Muscle of back (tissue), 11 donors: ENCODE measurements around the gene SHMT2. TPM values are rescaled to one million over a fixed set of nuclear protein-coding genes. Genes with fewer than 3 reads are reported as not detected.
"Not testable (repeated sequence)": the region's sequence is repeated elsewhere in the genome, so short reads cannot be mapped to it uniquely, and the experiment has no call there.

Experiments
- DNase-seq, 3 donors: peaks; one replicate each; pipeline versions ENCODE4 v3.0.0 to v3.0.0-alpha.2; 2013
- polyA plus RNA-seq, 10 donors: library from polyadenylated mRNA; unstranded; fragments of 120-200 nt; gene quantifications; one replicate each; pipeline ENCODE4 v1.2.1, GENCODE V29; 2013; ENCODE audit not compliant: insufficient read length in 10 of 10

SHMT2 gene
- polyA plus RNA-seq, 10 donors = 50.2 to 76.8 (median 63.3) TPM

GRCh38 chr12:57258977-57259970, 29.8 kb downstream of the SHMT2 start:
- no peak for DNase-seq

GRCh38 chr12:57260366-57260765, 30.9 kb downstream of the SHMT2 start:
- DNase-seq = no peak

- DNase-seq = no peak
Measured at GRCh38 chr12:57261428-57261865, 31.9 kb downstream of the SHMT2 start.

- no peak for DNase-seq
Measured at GRCh38 chr12:57262126-57262822, 32.8 kb downstream of the SHMT2 start.

- DNase-seq = no peak
Measured at GRCh38 chr12:57263096-57263495, 33.6 kb downstream of the SHMT2 start.

GRCh38 chr12:57266681-57267080, 37.2 kb downstream of the SHMT2 start:
- no peak for DNase-seq

- no peak for DNase-seq
Measured at GRCh38 chr12:57268264-57268663, 38.8 kb downstream of the SHMT2 start.

GRCh38 chr12:57270966-57271470, 41.5 kb downstream of the SHMT2 start:
- no peak for DNase-seq

GRCh38 chr12:57272337-57273151, 43.0 kb downstream of the SHMT2 start:
- DNase-seq = peak in 2 of 3 donors; percentile 33 to 45

- no peak for DNase-seq
Measured at GRCh38 chr12:57273516-57273915, 44.0 kb downstream of the SHMT2 start.

GRCh38 chr12:57276233-57276632, 46.7 kb downstream of the SHMT2 start:
- not testable (repeated sequence) for DNase-seq

- DNase-seq = no peak
Measured at GRCh38 chr12:57276935-57277563, 47.5 kb downstream of the SHMT2 start.

- DNase-seq = no peak
Measured at GRCh38 chr12:57278465-57279381, 49.2 kb downstream of the SHMT2 start.

- DNase-seq = peak in 1 of 3 donors; percentile 88
Measured at GRCh38 chr12:57280211-57281062, 50.9 kb downstream of the SHMT2 start.

GRCh38 chr12:57282073-57282472, 52.6 kb downstream of the SHMT2 start:
- not testable (repeated sequence) for DNase-seq
